ENCODE results near the gene RPS8. TPM values are rescaled to one million over a fixed set of nuclear protein-coding genes. Genes with fewer than 3 reads are reported as not detected.
A peak's percentile ranks its signal among the peaks of the same experiment; 100 is the strongest.

Gene RPS8
- total and polyA plus RNA-seq, 4 donors = 1,445 to 3,558 (median 1,692) TPM

GRCh38 chr1:44775930-44776729 is 790 bp downstream of the RPS8 start:
- ATAC-seq (ENCODE audit: insufficient read depth, low FRiP score) = peak; percentile 12
- peaks cover 0 to 24% (median 13%) of the 10 kb centered on the region in 5 donors for H3K4me1 ChIP-seq (ENCODE audit: control insufficient read depth in 5 of 5, insufficient read depth in 5 of 5, low read length in 5 of 5)
- DNase-seq = no peak
- TF ChIP-seq, protein P1, sequence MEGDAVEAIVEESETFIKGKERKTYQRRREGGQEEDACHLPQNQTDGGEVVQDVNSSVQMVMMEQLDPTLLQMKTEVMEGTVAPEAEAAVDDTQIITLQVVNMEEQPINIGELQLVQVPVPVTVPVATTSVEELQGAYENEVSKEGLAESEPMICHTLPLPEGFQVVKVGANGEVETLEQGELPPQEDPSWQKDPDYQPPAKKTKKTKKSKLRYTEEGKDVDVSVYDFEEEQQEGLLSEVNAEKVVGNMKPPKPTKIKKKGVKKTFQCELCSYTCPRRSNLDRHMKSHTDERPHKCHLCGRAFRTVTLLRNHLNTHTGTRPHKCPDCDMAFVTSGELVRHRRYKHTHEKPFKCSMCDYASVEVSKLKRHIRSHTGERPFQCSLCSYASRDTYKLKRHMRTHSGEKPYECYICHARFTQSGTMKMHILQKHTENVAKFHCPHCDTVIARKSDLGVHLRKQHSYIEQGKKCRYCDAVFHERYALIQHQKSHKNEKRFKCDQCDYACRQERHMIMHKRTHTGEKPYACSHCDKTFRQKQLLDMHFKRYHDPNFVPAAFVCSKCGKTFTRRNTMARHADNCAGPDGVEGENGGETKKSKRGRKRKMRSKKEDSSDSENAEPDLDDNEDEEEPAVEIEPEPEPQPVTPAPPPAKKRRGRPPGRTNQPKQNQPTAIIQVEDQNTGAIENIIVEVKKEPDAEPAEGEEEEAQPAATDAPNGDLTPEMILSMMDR (IDR thresholded peaks at IDR 0.05; ENCODE audit: control extremely low read depth, extremely low read depth) = no peak
- H3K27me3 ChIP-seq (ENCODE audit: control insufficient read depth in 3 of 3, insufficient read depth in 3 of 3, low read length in 2 of 3) = no peaks in the 10 kb centered on the region
- H3K9ac ChIP-seq (ENCODE audit: insufficient read depth in 1 of 2, low read length in 2 of 2) = peak overlapping the region; percentile 86 to 93
- 7% methylated on average over 35 to 36 of the region's 36 CpGs for WGBS, 2 donors
- peaks cover 12 to 33% (median 28%) of the 10 kb centered on the region in 4 donors for H3K36me3 ChIP-seq (ENCODE audit: control insufficient read depth in 4 of 4, insufficient read depth in 4 of 4, low read length in 4 of 4)
- H3K9me3 ChIP-seq (ENCODE audit: control insufficient read depth in 4 of 4, insufficient read depth in 3 of 4, low read length in 3 of 4) = no peaks in the 10 kb centered on the region
- peak overlapping the region; percentile 94 to 97 for H3K27ac ChIP-seq (ENCODE audit: low read depth in 1 of 2, low read length in 1 of 2)
- peak overlapping the region; percentile 94 for H3K4me3 ChIP-seq

DNA sequence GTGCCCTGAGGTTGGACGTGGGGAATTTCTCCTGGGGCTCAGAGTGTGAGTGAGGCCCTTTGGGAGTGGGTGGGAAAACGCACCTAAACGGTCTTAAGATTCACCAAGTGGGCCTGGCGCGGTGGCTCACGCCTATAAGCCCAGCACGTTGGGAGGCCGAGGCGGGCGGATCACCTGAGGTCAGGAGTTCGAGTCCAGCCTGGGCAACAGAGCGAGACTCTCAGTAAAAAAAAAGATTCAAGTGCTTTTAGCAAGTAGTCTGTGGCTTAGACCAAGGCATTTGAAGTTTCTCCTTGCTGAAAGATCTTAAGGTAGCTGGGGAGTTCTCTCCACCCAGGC is 1.4 kb downstream of the RPS8 start:
- H3K36me3 ChIP-seq (ENCODE audit: control insufficient read depth in 4 of 4, insufficient read depth in 4 of 4, low read length in 4 of 4) = peaks cover 12 to 36% (median 30%) of the 10 kb centered on the region in 4 donors
- 52 to 56% methylated on average over 12 of the region's 12 CpGs for WGBS, 2 donors
- peak overlapping the region; percentile 86 to 93 for H3K9ac ChIP-seq (ENCODE audit: insufficient read depth in 1 of 2, low read length in 2 of 2)
- H3K27ac ChIP-seq (ENCODE audit: low read depth in 1 of 2, low read length in 1 of 2) = peak overlapping the region in 1 of 2 donors; percentile 97
- DNase-seq (no peak), ATAC-seq (ENCODE audit: insufficient read depth, low FRiP score) (no peak)
- H3K4me3 ChIP-seq = peak overlapping the region; percentile 94
- H3K4me1 ChIP-seq (ENCODE audit: control insufficient read depth in 5 of 5, insufficient read depth in 5 of 5, low read length in 5 of 5) = peaks cover 0 to 24% (median 13%) of the 10 kb centered on the region in 5 donors
- TF ChIP-seq, protein P1 (IDR thresholded peaks at IDR 0.05; ENCODE audit: control extremely low read depth, extremely low read depth) = no peak
- no peaks in the 10 kb centered on the region for H3K27me3 ChIP-seq (ENCODE audit: control insufficient read depth in 3 of 3, insufficient read depth in 3 of 3, low read length in 2 of 3)
- H3K9me3 ChIP-seq (ENCODE audit: control insufficient read depth in 4 of 4, insufficient read depth in 3 of 4, low read length in 3 of 4) = no peaks in the 10 kb centered on the region

DNA sequence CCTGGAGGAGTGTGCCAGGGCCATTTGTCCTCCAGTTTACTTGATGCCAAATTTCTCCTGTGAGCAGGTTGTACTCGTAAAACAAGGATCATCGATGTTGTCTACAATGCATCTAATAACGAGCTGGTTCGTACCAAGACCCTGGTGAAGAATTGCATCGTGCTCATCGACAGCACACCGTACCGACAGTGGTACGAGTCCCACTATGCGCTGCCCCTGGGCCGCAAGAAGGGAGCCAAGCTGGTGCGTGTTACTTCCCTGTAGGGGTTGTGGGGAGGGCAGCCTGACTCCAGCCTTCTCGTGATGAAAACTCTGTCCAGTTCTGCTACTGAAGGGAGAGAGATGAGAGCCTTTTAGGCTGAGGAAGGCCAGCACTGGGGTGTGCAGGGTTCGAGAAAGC is 2.2 kb downstream of the RPS8 start:
- Histone ChIP-seq H3K27ac (ENCODE audit: low read depth in 1 of 2, low read length in 1 of 2) (no peak overlapping the region), H3K27me3 (ENCODE audit: control insufficient read depth in 3 of 3, insufficient read depth in 3 of 3, low read length in 2 of 3) (no peaks in the 10 kb centered on the region), H3K9me3 (ENCODE audit: control insufficient read depth in 4 of 4, insufficient read depth in 3 of 4, low read length in 3 of 4) (no peaks in the 10 kb centered on the region), H3K9ac (ENCODE audit: insufficient read depth in 1 of 2, low read length in 2 of 2) (no peak overlapping the region), H3K4me3 (no peak overlapping the region), H3K4me1 (ENCODE audit: control insufficient read depth in 5 of 5, insufficient read depth in 5 of 5, low read length in 5 of 5) (peaks cover 0 to 24% (median 13%) of the 10 kb centered on the region in 5 donors), H3K36me3 (ENCODE audit: control insufficient read depth in 4 of 4, insufficient read depth in 4 of 4, low read length in 4 of 4) (peaks cover 12 to 36% (median 30%) of the 10 kb centered on the region in 4 donors)
- ATAC-seq (ENCODE audit: insufficient read depth, low FRiP score) = no peak
- TF ChIP-seq, protein P1 (IDR thresholded peaks at IDR 0.05; ENCODE audit: control extremely low read depth, extremely low read depth) = no peak
- WGBS, 2 donors = 86 to 88% methylated on average over 14 of the region's 14 CpGs
- no peak for DNase-seq

Data from lung (tissue), 12 donors.